Mononuclear cell (primary cell): ENCODE measurements around the gene TTC4. TPM values are rescaled to one million over a fixed set of nuclear protein-coding genes. Genes with fewer than 3 reads are reported as not detected.

Source experiments
- H3K27me3 ChIP-seq: 2 replicates; pipeline ENCODE4 v1.6.0; 2011; ENCODE audit warnings: low read length, control low read depth; ENCODE audit not compliant: insufficient read depth
- H3K4me1 ChIP-seq: 2 replicates; pipeline ENCODE4 v1.5.1; 2011; ENCODE audit warnings: mild to moderate bottlenecking, low read length, control low read depth; ENCODE audit not compliant: insufficient read depth
- H3K4me3 ChIP-seq: 2 replicates; pipeline ENCODE4 v1.5.1; 2011; ENCODE audit warnings: mild to moderate bottlenecking, low read length, moderate library complexity
- H3K9me3 ChIP-seq: 2 replicates; pipeline ENCODE4 v1.5.1; 2011; ENCODE audit warnings: low read depth, mild to moderate bottlenecking, control low read depth, low read length
- total RNA-seq: library from RNA; depleted of rRNA; stranded (reverse); fragments of >200 nt; gene quantifications from one replicate; pipeline ENCODE4 v1.2.3, GENCODE V29; 2012

The TTC4 gene
- total RNA-seq, 1 donor: 18.6 TPM

GRCh38 chr1:54695764-54696163, 19.9 kb upstream of the TTC4 start:
- no peaks in the 10 kb centered on the region for H3K9me3 ChIP-seq
- no peak overlapping the region for H3K4me3 ChIP-seq
- no peaks in the 10 kb centered on the region for H3K27me3 ChIP-seq
- H3K4me1 ChIP-seq: no peaks in the 10 kb centered on the region

DNA sequence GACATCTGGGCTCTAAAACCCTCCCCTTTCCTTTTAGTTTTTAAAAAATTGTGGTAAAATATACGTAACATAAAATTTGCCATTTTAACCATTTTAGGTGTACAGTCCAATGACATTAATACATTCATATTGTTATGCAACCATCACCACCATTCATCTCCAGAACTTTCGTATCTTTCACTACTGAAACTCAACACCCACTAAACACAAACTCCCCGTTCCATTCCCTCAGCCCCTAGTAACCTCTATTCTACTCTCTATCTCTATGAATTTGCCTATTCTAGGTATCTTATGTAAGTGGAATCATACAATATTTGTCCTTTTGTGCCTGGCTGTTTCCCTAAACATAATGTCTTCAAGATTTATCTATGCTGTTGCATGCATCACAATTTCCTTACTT, 19.4 kb upstream of the TTC4 start:
- Histone ChIP-seq H3K4me3 (no peak overlapping the region), H3K4me1 (no peaks in the 10 kb centered on the region), H3K27me3 (no peaks in the 10 kb centered on the region), H3K9me3 (no peaks in the 10 kb centered on the region)

DNA sequence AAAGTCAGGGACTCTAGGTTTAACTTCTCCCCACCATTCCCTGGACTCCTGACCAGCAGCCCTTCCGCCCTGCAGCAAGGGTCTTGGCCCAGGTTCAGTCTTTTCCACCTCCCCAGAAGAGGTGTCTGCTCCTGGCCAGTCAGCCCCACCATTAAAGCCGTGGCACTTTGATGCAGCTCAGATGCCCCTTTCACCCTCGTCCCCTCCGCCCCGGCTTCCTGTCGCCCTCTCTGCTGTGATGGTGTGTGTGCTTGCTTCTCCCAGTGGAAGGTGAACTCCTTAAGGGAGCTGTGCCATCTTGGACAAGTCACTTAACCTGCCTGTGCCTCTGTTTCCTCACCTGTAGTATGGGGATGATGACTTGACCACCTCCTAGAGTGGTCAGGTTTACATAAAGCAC, 17.8 kb upstream of the TTC4 start:
- H3K4me3 ChIP-seq: no peak overlapping the region
- no peaks in the 10 kb centered on the region for H3K4me1 ChIP-seq
- no peaks in the 10 kb centered on the region for H3K27me3 ChIP-seq
- no peaks in the 10 kb centered on the region for H3K9me3 ChIP-seq

DNA sequence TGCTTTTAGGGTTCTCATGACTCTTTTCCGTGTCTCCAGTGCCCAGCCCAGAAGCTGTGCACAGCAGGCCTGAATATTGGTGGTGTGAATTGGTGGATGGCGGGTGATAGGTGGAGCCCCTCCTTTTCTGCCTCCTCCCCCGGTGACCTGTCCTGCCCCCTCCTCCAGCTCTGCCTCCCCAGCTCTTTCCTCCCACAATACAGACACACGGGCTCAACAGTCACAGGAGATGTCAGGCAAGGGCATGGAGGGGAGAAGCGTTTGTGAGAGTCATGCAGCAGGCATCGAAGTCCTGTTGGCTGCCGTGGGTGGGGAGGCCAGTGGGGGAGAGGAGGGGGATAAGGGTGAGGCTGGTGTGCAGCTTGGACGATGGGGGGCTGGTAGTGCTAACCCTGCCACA, 17.3 kb upstream of the TTC4 start:
- Histone ChIP-seq H3K27me3 (no peaks in the 10 kb centered on the region), H3K9me3 (no peaks in the 10 kb centered on the region), H3K4me1 (no peaks in the 10 kb centered on the region), H3K4me3 (no peak overlapping the region)

- Histone ChIP-seq H3K9me3 (no peaks in the 10 kb centered on the region), H3K27me3 (no peaks in the 10 kb centered on the region), H3K4me3 (no peak overlapping the region), H3K4me1 (no peaks in the 10 kb centered on the region)
Measured at GRCh38 chr1:54699936-54700525, 15.6 kb upstream of the TTC4 start.

DNA sequence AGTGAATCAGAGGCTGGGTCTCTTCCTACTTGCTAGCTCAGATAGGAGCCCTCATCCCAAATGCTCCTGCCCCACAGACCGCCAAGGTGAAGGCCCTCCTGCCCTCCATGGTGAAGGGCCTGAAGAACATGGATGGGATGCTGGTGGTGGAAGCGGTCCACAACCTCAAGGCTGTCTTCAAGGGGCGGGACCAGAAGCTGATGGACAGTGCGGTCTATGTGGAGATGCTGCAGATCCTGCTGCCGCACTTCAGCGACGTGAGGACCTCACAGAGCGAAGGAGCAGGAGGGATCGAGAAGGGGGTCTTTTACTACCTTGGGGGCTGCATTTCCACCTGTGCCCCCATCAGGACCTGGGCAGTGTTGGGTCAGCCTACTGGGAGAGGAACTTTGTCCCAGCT, 14.6 kb upstream of the TTC4 start:
- no peaks in the 10 kb centered on the region for H3K9me3 ChIP-seq
- H3K4me1 ChIP-seq: no peaks in the 10 kb centered on the region
- no peaks in the 10 kb centered on the region for H3K27me3 ChIP-seq
- H3K4me3 ChIP-seq: no peak overlapping the region

DNA sequence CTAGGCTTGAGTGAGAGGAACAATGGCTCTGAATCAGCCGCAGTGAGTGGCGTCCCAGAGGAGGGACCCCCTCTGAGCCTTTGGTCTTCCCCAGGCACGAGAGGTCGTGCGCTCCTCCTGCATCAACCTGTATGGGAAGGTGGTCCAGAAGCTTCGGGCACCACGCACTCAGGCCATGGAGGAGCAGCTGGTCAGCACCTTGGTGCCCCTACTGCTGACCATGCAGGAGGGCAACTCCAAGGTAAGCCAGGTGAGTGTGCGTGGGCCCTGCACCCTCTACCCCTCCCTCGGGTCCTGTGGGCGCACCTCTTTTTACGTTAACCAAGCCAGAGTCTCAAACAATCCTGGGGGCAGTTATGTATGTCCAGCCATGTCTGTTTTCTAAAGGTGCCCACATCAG, 13.7 kb upstream of the TTC4 start:
- Histone ChIP-seq H3K4me3 (no peak overlapping the region), H3K27me3 (no peaks in the 10 kb centered on the region), H3K4me1 (no peaks in the 10 kb centered on the region), H3K9me3 (no peaks in the 10 kb centered on the region)

- Histone ChIP-seq H3K9me3 (no peaks in the 10 kb centered on the region), H3K4me1 (no peaks in the 10 kb centered on the region), H3K27me3 (no peaks in the 10 kb centered on the region), H3K4me3 (no peak overlapping the region)
Measured at GRCh38 chr1:54703471-54703870, 12.2 kb upstream of the TTC4 start.

- H3K4me1 ChIP-seq: no peaks in the 10 kb centered on the region
- no peaks in the 10 kb centered on the region for H3K9me3 ChIP-seq
- no peak overlapping the region for H3K4me3 ChIP-seq
- no peaks in the 10 kb centered on the region for H3K27me3 ChIP-seq
Measured at GRCh38 chr1:54705153-54705552, 10.5 kb upstream of the TTC4 start.

- Histone ChIP-seq H3K4me1 (no peaks in the 10 kb centered on the region), H3K27me3 (no peaks in the 10 kb centered on the region), H3K4me3 (no peak overlapping the region), H3K9me3 (no peaks in the 10 kb centered on the region)
Measured at GRCh38 chr1:54706419-54706818, 9.2 kb upstream of the TTC4 start.

- Histone ChIP-seq H3K9me3 (no peaks in the 10 kb centered on the region), H3K4me1 (no peaks in the 10 kb centered on the region), H3K4me3 (no peak overlapping the region), H3K27me3 (no peaks in the 10 kb centered on the region)
Measured at GRCh38 chr1:54708385-54708784, 7.3 kb upstream of the TTC4 start.

DNA sequence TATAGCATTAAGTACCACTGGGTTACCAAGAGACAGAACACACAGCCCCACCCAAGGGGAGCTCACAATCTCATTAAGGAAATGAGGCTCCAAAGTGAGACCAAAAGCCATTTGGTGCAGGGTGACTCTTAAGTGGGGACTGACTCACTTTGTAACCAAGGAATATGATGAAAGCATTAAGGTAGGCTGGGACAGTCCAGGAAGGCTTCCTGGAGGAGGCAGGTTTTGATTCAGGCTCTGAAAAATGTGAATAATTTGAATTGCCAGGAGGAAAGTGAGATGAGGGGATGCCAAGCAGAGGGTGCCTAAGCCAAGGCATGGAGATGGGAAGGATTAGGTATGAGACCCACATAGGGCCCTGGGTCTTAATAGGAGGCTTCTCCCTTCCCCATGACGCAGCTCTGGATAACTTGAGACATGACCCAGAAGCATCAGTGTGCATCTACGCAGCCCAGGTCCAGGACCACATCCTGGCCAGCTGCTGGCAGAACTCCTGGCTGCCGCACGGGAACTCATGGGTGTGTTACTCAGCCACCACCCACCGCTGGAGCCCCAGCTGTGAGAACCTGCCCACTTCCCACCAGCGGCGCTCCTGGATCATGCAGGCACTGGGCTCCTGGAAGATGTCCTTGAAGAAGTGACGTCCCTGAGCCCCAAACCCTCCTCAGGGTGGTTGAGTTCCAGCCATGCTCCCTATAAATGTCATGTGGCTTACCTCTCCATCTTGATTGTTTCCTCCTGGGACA, 5.9 kb upstream of the TTC4 start:
- H3K4me3 ChIP-seq: no peak overlapping the region
- no peaks in the 10 kb centered on the region for H3K9me3 ChIP-seq
- no peaks in the 10 kb centered on the region for H3K27me3 ChIP-seq
- no peaks in the 10 kb centered on the region for H3K4me1 ChIP-seq

DNA sequence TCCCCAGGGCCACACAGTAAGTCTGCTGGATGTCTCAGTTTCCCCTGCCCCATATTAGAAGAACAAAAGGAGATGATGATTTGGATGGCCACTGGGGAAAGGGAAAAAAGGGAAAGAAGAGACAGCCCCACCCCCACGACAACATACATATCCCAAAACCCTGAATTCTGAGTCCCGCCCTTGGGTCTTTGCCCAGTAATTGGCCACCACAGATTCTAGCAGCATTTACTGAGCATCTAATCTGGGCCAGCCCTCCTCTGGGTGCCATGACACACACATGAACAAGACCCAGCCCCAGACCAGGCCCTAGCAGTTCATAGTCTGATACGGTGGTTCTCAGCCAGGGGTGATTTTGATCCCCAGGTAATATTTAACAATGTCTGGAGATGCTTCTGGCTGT, 5.2 kb upstream of the TTC4 start:
- Histone ChIP-seq H3K27me3 (no peaks in the 10 kb centered on the region), H3K4me1 (peaks cover 5% of the 10 kb centered on the region), H3K4me3 (no peak overlapping the region), H3K9me3 (no peaks in the 10 kb centered on the region)

GRCh38 chr1:54710841-54711240, 4.8 kb upstream of the TTC4 start:
- Histone ChIP-seq H3K4me1 (peaks cover 5% of the 10 kb centered on the region), H3K4me3 (no peak overlapping the region), H3K27me3 (no peaks in the 10 kb centered on the region), H3K9me3 (no peaks in the 10 kb centered on the region)

GRCh38 chr1:54711536-54711935, 4.1 kb upstream of the TTC4 start:
- peaks cover 11% of the 10 kb centered on the region for H3K4me1 ChIP-seq
- H3K9me3 ChIP-seq: no peaks in the 10 kb centered on the region
- H3K27me3 ChIP-seq: no peaks in the 10 kb centered on the region
- H3K4me3 ChIP-seq: no peak overlapping the region

DNA sequence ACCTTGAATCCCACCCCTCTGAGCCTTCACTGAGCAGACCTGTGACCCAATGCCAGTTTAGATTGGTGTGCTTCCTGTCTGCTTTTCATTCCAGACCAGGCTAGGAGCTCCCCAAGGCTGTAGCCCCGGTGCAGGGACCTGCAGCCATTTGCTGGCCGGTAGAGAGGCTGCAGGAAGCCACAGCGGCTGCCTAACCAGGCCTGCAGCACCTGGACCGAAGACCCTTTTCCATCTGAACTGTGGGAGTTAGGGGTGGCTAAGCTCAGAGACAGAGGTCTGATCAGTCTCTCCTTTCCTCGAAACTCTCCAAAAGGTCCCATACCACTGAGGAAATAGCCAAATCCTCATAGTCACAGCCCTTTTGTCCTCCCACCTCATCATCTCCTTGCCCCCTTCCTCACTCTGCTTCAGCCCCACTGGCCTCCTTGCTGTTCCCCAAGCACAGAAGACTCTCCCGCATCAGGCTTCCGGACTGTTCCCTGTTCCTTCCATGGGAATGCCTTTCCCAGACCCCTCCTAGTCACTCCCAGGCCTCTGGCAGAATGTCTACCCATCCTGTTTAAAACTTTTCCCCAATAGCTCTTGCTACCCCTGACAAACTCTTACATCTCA, 674 bp upstream of the TTC4 start:
- Histone ChIP-seq H3K4me3 (peak overlapping the region; percentile 96), H3K9me3 (no peaks in the 10 kb centered on the region)

More for the DNA sequence above, 674 bp upstream of the TTC4 start:
- no peaks in the 10 kb centered on the region for H3K27me3 ChIP-seq
- H3K4me1 ChIP-seq: peaks cover 16% of the 10 kb centered on the region
